ENCODE measurements around the gene FEZ2. TPM values are rescaled to one million over a fixed set of nuclear protein-coding genes. Genes with fewer than 3 reads are reported as not detected.

The FEZ2 gene
- total and polyA plus RNA-seq, 2 of the 13 experiments (the other 11 are each of a cell fraction or from before 2014, with no cell fraction given): 42.5 to 59.1 TPM

DNA sequence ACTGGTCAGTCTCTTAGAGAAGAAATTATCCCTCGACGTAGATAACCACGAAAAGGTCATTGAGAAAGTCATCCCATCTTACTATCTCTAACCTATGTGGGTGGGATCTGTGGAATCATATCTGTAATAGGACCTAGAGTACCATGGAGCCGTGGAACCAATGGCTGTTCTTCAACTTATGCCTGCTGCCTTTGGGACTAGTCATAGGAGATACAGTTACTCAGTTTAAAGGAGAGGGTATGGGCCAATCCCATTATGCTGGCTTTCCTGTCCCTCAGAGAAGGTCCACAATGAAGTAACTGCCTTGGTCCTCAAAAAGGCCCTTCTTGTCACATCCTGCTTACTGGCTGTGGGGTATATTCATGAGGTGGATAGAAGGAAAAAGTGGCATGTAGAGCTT lies 77.5 kb downstream of the FEZ2 start:
- CTCF ChIA-PET (ENCODE audit: low intra/inter-chr PET ratio, low total read pairs): no interaction called here
- intact Hi-C loops (cut with micrococcal nuclease; ENCODE audit: unreplicated experiment): no loop called here
- Histone ChIP-seq H2AFZ (ENCODE audit: low read length) (no peak overlapping the region), H3K79me2 (ENCODE audit: insufficient read depth, low read length) (no peaks in the 10 kb centered on the region), H3K27ac (ENCODE audit: extremely low read length, insufficient read depth, low read length) (no peak overlapping the region), H3K4me3 (replicated peaks in 1 of 3; ENCODE audit: insufficient read depth in 1 of 3, low read depth in 2 of 3, low read length in 3 of 3) (no peak overlapping the region), H4K20me1 (ENCODE audit: insufficient read depth, low read length) (no peaks in the 10 kb centered on the region), H3K9me3 (ENCODE audit: low read length) (no peaks in the 10 kb centered on the region), H3K36me3 (replicated peaks in 1 of 2; ENCODE audit: control insufficient read depth in 1 of 2, insufficient read depth in 2 of 2, low read length in 2 of 2) (peaks cover 52 to 90% of the 10 kb centered on the region in 2 experiments), H3K4me2 (ENCODE audit: low read depth, low read length) (no peak overlapping the region), H3K4me1 (ENCODE audit: insufficient read depth, low read length) (no peaks in the 10 kb centered on the region), H3K27me3 (ENCODE audit: control insufficient read depth in 1 of 2, insufficient read depth in 2 of 2, low read length in 2 of 2) (no peaks in the 10 kb centered on the region), H3K9ac (ENCODE audit: insufficient read depth, low read depth, low read length) (no peak overlapping the region)
- FAIRE-seq (no peak), DNase-seq (ENCODE audit: low spot score) (no peak), ATAC-seq (no peak)
- no peak for TF ChIP-seq ZNF232 (CRISPR knock-in tag; IDR thresholded peaks at IDR 0.05; ENCODE audit: borderline replicate concordance)
- TF ChIP-seq ATF1 (CRISPR knock-in tag; IDR thresholded peaks at IDR 0.05): no peak
- TF ChIP-seq, protein P1, sequence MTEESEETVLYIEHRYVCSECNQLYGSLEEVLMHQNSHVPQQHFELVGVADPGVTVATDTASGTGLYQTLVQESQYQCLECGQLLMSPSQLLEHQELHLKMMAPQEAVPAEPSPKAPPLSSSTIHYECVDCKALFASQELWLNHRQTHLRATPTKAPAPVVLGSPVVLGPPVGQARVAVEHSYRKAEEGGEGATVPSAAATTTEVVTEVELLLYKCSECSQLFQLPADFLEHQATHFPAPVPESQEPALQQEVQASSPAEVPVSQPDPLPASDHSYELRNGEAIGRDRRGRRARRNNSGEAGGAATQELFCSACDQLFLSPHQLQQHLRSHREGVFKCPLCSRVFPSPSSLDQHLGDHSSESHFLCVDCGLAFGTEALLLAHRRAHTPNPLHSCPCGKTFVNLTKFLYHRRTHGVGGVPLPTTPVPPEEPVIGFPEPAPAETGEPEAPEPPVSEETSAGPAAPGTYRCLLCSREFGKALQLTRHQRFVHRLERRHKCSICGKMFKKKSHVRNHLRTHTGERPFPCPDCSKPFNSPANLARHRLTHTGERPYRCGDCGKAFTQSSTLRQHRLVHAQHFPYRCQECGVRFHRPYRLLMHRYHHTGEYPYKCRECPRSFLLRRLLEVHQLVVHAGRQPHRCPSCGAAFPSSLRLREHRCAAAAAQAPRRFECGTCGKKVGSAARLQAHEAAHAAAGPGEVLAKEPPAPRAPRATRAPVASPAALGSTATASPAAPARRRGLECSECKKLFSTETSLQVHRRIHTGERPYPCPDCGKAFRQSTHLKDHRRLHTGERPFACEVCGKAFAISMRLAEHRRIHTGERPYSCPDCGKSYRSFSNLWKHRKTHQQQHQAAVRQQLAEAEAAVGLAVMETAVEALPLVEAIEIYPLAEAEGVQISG (CRISPR knock-in tag; IDR thresholded peaks at IDR 0.05): no peak
- no peak for TF ChIP-seq ZNF629 (CRISPR knock-in tag; conservative IDR thresholded peaks at IDR 0.05)
- no peak for TF ChIP-seq ZNF768 (CRISPR knock-in tag; IDR thresholded peaks at IDR 0.05)
- TF ChIP-seq ZNF879 (CRISPR knock-in tag; IDR thresholded peaks at IDR 0.05): no peak
- no peak for TF ChIP-seq NFYC (CRISPR knock-in tag; IDR thresholded peaks at IDR 0.05)
- no peak for TF ChIP-seq MTF1 (CRISPR knock-in tag; IDR thresholded peaks at IDR 0.05)
- no peak for TF ChIP-seq ZNF570 (CRISPR knock-in tag; IDR thresholded peaks at IDR 0.05; ENCODE audit: borderline replicate concordance)
- no peak for TF ChIP-seq ARID2 (CRISPR knock-in tag; IDR thresholded peaks at IDR 0.05; ENCODE audit: borderline replicate concordance)
- TF ChIP-seq, protein P2, sequence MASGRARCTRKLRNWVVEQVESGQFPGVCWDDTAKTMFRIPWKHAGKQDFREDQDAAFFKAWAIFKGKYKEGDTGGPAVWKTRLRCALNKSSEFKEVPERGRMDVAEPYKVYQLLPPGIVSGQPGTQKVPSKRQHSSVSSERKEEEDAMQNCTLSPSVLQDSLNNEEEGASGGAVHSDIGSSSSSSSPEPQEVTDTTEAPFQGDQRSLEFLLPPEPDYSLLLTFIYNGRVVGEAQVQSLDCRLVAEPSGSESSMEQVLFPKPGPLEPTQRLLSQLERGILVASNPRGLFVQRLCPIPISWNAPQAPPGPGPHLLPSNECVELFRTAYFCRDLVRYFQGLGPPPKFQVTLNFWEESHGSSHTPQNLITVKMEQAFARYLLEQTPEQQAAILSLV (CRISPR knock-in tag; IDR thresholded peaks at IDR 0.05; ENCODE audit: borderline replicate concordance): no peak
- TF ChIP-seq MZF1 (CRISPR knock-in tag; IDR thresholded peaks at IDR 0.05; ENCODE audit: borderline replicate concordance): no peak
- in situ Hi-C loops (cut with HindIII; ENCODE audit: extremely low pct_ligation_motif_present, low pct_unique_long_range_greater_than_20kb): no loop called here
- WGBS (ENCODE audit: low lambda C conversion rate): 98% methylated on average over 4 of the region's 4 CpGs
- BruUV-seq (replicated peaks): no TSS peak
- POLR2A ChIA-PET: no interaction called here
